Measurements from ENCODE around the gene PACSIN2. TPM values are rescaled to one million over a fixed set of nuclear protein-coding genes. Genes with fewer than 3 reads are reported as not detected.
"Not testable (repeated sequence)": the region's sequence is repeated elsewhere in the genome, so short reads cannot be mapped to it uniquely, and the experiment has no call there.

The PACSIN2 gene, protein sequence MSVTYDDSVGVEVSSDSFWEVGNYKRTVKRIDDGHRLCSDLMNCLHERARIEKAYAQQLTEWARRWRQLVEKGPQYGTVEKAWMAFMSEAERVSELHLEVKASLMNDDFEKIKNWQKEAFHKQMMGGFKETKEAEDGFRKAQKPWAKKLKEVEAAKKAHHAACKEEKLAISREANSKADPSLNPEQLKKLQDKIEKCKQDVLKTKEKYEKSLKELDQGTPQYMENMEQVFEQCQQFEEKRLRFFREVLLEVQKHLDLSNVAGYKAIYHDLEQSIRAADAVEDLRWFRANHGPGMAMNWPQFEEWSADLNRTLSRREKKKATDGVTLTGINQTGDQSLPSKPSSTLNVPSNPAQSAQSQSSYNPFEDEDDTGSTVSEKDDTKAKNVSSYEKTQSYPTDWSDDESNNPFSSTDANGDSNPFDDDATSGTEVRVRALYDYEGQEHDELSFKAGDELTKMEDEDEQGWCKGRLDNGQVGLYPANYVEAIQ
- polyA plus RNA-seq (2013, experiment 1 of 2; ENCODE audit: insufficient read length) = 50.8 TPM
- polyA plus RNA-seq (2013, experiment 2 of 2; ENCODE audit: insufficient read length) = 48.5 TPM

DNA sequence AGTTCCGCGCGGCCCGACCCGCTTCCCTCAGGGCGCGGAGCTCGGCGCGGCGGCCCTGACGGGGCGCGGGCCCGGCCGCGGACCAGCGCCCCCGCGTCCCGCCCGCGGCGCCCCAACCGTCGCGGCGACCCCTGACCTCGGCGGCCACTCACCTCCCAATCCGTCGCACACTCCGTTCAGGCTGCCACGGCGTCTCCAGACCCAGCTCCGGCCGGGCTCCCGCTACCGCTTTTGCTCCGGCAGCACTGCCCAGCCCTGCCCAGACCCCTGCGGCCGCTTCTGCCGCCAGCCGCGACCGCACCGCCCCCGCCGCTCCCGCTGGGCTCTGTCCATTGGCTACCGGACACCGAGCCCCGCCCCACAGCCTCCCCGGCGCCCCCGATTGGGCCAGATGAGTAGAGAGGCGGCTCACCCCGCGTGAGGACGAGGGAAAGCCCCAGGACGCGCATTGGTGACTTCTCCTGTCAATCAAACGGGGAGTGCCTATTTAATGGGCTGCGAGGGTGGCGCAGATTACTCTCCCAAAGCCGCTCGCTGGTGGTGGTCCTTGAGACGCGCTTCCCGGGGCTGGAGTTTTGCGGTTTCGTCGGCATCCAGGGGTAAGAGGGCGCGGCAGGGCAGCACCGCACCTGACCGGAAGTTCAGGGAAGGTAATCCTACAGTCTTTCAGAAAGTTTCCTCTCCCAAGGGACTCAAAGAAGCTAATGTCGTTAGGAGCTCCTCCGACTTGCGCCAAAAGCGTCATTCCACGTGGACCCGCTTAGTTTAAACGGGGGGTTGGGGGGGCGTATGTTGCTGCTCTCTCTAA lies at the start of gene PACSIN2:
Gene PACSIN2 (minus strand): TSS at position 281 of the 808 bp plus-strand sequence. CDS start 103,069 bp downstream, outside the sequence.
- peak; percentile 99 for DNase-seq

DNA sequence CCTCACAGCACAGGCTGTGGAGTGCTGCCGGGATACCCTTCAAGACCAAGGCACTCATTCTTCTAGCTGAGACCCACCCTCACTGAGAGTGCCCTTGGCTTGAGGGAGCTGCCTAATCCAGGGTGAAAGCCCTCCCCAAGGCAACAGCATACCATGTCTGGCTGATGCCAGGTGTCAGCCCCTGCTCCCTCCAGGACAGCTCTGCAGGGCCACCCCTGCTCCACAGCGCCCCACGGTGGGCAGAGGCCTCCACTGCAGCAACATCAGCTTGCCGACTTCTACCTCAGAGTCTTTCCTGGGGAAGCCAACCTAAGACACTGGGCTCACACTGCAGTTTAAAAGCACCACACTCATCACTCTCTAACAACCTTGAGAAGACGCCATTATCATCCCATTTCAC lies 45.2 kb upstream of the PACSIN2 start:
- peak; percentile 8 for DNase-seq

DNA sequence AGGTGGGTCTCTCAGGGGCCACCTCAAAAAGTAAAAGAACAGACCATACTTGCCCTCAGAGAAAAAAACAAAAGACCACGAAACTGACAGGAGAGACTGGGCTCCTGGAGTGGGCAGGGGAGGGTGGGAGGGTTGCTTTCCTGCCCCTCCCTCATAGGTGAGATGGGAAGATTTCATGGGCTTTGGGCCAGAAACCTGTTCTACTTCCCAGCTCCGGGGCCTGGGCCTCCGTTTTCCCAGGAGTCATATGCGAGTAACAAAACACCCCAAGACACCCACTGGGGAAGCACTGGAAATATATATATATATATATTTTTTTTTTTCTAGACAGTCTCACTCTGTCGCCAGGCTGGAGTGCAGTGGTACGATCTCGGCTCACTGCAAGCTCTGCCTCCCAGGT lies 42.7 kb upstream of the PACSIN2 start:
- DNase-seq = no peak

DNA sequence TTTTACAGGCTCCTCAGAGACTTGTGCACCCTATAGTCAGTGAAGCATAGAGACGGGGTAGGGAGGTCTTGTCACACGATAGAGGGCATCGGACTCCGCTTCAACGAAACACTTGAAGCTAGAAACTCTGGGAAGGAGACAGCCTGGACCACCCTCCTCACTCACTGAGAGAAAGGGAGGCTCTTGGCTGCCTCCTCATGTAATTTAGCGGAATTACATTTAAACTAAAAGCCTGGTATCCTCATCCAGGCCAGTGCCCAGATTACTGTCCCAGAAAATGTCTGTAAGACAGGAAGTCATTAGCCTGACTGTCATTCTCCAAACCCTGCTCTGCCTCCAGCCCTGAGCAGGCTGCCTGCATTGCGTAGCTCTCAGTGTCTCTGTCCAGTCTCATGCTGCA lies 38.2 kb upstream of the PACSIN2 start:
- no peak for DNase-seq

DNA sequence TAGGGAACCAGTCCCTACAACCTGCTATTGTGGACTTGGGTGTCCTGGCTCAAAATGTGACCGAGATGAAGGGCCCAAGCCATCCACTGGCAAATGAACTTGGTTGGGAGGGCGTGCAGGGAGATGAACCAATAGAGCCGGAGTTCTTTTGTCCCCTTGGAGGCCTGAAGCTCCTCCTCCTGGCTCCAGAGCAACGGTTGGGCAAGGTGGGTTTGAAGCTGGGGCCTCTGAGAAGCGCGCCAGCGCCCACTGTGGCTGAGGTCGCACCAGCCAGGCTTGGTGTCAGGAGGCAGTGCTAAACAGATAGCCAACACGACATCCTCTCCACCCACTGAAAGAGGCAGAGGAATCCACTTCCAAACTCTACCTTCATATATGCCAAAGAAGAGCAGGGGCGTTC lies 36.0 kb upstream of the PACSIN2 start:
- DNase-seq = no peak

DNA sequence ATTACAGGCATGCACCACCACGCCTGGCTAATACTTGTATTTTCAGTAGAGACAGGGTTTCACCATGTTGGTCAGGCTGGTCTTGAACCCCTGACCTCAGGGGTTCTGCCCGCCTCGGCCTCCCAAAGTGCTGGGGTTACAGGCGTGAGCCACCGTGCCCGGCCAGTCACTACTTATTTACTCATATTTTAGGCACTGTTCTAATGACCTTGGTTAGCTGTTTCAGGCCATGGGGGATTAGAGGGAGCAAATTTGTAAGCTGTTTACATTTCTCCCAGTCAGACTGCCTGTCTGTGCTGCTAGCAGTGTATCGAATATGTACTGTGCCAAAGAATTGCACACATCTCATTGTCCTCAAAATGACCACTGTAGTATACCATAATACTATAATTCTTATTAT lies 32.7 kb upstream of the PACSIN2 start:
- no peak for DNase-seq

DNA sequence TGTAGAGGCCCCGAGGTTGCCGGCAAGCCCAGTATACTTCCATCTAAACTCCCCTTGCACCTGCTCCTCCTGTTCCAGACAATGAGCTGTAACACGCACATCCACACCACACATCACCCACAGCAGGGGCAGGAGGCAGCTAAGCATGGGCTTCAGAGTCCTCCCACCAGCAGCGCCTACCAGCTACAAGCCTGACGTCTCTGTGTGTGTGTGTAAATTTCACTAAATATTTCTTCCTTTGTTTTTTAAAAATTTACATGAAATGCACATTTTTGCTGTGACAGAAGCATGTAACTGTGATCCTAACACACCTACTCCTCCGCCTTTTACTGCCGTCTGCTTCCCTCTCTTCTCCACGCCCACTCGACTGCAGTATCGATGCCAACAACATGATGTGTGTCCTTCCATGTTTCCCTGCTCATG lies 29.4 kb upstream of the PACSIN2 start:
- no peak for DNase-seq

DNA sequence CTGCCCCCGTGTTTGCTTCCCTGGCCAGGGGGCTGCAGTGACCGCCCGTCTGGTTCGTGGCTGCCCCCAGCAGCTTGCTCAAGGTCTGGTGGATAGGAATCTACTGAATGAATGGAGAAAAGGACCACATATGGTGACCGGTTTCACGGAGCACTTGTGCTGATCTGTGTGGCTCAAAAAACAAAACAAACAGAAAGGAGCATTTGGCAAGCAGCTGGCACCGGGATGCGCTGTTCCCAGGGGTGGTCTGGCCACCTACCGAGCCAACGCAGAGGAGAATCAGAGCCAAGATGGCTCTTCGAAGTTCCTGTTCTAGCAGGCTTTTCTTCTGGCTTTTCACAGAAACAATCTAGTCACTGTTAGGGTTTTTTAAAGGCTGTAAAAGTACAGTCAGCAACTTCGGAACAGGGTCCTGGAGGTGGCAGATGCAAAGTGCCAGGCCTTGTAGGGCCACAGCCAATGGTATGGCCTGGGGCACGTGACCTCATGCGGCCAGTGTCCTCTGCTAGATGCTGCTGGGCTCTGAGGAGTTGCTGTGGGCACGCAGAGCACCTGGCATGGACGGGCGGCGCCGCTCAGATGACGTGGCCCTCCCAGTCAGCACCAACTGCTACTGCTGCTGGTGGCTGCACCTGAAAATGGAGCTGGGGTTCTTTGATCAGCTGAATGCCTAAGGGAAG lies 27.3 kb upstream of the PACSIN2 start:
- peak; percentile 69 for DNase-seq

DNA sequence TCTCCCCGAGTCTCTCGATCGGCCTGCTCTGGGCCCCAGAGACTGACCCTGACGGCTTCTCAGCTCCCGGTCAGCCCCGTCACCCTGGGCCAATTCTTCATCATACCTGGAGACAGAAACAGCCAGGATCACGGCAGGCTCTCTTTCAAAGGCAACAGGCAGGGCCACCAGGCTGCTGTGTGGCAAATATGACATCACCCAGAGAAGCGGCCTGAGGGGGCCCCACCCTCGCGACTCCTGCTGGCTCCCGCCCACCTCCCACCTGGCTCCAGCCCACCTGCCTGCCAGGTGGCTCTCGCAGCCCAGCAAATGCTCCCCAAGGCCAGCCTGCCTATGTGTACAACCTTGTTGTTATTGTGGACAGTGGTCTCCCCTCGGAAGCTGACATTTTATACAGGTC lies 24.9 kb upstream of the PACSIN2 start:
- no peak for DNase-seq

DNA sequence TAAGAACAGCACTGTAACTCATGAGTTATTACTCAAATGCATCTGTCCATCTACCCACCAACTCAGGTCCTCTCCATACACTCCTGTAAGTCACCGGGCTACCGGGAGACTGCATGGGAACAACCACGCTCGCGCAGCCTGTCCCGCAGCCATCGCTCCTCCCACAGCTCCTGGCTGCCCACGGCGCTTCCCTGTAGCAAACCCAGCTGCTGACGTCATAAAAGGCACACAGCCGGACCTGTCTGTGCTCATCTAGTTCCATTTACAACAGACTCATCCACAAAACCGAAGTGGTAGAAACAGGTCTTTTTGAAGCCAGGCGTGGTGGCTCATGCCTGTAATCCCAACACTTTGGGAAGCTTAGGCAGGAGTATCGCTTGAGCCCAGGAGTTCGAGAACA lies 23.4 kb upstream of the PACSIN2 start:
- DNase-seq = no peak

DNA sequence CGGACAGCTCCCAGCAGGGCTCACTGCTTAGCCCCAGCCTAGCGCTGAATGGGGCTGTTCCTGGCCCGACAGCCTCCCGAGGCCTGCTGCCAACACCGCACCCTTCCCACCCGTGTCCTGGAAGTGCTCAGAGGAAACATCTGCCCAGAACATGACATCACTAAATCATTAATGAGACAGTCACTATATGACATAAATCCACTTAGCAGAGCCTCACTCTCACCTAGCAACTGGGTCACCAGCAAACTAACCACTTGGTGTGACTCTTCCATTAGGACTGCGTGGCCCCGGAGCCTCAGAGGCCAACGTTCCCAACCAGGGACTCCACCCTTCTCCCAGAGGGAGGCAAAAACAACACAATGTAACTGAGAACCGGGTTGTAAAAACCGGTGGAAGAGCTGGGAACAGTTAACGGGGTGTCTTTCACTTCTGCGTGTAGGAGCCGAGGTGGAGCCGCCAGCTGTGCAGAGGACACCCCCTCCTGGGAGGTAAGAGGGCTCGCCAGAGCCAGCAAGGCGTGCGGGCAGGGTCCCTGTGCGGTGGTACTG lies 21.4 kb upstream of the PACSIN2 start:
- DNase-seq = peak; percentile 86

DNA sequence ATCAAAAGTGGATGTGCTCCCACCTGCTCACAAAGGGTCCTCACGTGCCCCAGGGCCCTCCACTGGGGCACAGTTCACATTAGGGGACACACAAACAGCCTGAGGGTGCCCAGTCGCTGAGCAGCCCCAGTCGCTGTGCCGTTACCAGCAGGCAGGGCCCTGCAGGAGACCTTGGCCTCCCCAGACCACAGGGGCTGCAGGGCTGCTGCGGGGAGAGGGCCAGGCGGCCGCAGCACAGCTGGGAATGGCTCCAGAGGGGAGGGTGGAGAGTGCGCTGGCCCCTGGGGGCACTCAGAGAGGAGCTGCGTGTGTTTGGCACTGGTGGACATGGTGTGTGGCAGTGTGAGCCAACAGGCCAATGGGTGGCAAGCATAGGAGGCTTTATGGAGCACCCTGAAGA lies 20.3 kb upstream of the PACSIN2 start:
- DNase-seq = no peak

DNA sequence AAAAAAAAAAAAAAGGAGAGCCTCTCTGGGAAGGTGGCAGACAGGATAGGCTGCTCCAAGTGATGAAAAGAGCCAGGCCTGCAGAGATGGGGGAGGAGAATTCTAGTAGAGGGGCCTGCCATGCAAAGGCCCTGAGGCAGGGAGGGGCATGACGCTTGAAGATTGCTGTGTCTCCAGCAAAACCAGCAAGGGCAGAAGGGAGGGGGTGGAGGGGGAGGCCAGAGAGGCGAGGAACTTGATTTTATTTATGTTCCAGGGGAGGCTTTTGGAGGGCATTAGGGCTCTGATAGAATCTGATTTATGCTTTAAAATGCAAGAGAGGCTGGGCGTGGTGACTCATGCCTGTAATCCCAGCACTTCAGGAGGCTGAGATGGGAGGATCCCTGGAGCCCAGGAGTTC lies 16.7 kb upstream of the PACSIN2 start:
- DNase-seq = no peak

DNA sequence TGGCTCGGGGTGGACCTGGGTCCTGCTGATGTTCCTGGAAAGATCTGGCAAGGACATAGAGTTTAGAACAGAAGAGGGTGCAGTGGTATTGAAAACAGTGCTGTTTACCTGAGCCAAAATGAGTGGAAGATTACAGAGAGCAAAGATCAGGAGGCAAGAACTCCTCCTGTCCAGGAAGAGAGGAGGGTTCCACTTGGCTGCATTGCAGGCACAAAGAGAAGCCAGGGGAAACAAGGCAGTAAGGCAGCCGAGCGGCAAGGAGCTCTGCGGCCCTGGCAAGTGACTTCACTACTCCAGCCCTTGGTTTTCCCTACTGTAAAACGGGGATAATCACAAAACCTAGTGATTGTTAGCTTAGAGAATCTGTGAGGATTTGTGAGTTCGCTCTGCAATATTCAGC lies 3.7 kb upstream of the PACSIN2 start:
- DNase-seq = no peak

DNA sequence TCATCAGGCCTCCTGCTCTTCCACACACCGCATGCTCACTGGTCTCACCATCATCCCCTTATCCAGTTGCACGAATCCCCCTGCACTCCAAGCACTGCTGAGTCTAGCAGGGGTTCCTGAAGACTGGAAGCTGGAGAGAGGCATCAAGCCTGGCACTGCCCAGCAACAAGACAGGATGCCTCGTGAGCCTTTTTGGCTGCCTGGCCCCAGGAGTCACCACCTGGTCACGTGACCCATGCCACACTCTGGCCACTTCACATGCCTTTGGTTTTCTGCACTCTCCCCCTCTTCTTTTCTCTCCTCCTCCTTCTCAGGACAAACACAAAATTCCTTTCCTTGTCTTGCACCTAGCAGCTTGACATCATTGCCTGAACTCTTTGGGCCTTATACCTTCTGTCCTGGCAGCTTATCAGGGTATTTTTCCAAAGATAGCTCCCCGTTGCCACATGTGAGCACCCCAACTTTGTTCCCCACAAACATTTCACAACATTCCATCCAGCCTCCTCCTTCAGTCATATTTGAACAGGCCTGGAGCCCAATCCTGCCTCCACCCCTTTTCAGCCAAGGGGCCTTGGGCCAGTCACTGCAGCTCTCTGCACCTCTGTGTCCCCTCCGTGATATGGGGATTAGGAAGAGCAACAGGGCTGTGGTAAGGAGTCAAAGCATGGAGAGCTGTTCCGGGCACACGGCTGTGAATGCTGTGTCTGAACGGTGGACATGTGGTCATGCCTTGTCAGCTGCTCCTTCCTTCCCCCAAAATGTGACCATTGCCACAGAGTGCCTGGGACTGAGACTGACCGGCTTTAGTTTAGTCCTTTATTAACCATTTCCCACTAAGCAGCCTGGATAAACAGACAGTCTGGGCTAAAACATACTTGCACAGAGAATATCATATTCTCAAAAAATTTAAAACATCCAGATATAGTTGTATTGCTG lies 2.8 kb upstream of the PACSIN2 start:
- DNase-seq = no peak

DNA sequence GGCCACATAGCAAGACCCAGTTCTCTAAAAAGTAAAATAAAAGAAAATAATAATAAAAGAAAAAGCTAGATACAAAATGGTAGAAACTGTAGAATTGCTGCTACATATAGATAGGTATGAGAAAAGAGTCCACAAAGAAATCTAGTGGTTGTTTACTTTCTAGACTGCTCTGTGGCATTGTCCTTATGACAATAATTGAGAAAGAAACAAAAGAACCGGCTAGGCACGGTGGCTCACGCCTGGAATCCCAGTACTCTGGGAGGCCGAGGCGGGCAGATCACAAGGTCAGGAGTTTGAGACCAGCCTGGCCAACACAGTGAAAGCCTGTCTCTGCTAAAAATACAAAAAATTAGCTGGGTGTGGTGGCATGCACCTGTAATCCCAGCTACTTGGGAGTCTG lies 1.2 kb upstream of the PACSIN2 start:
- DNase-seq = not testable (repeated sequence)

DNA sequence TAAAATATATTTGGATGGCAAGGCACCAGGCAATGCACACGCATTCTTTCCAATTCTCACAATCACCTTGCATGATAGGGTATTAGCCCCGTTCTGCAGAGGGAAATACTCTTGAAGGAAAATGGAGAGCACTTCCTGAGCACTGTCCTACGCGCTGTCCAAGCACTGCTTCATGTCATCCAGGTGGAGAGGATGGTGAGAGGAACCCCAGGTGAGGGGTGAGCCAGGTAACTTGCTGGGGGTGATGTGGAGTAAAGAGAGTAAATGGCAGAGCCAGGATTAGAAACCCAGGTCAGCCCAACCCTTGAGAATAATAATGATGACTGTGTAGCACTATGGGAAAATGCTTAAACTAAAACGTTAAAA lies 711 bp upstream of the PACSIN2 start:
- DNase-seq = no peak

DNA sequence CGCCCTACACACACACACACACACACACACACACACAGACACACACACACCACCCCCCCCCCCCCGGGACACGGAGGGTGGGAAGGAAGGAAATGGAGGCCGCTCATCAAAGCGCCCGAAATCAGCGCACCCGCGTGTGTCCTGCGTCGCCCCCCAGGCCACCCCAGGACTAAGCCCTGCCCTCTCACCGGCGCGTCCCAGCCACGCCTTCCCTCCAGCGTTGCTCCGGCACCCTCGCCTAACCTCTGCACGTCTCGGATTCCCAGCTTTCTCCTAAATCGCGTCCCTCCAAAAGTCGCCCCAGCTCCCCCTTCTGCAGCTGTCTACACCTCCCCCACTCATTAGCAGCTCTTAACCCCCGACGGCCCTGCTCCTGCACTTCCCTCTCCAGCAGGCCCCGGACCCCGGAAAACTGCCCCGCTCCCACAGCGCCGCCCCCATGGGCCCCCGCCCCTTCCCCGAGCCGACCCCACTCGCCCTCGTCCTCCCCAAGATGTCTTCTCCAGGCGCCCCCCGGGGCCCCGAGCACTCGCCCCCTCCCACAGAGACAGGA lies 557 bp downstream of the PACSIN2 start:
- peak; percentile 33 for DNase-seq

DNA sequence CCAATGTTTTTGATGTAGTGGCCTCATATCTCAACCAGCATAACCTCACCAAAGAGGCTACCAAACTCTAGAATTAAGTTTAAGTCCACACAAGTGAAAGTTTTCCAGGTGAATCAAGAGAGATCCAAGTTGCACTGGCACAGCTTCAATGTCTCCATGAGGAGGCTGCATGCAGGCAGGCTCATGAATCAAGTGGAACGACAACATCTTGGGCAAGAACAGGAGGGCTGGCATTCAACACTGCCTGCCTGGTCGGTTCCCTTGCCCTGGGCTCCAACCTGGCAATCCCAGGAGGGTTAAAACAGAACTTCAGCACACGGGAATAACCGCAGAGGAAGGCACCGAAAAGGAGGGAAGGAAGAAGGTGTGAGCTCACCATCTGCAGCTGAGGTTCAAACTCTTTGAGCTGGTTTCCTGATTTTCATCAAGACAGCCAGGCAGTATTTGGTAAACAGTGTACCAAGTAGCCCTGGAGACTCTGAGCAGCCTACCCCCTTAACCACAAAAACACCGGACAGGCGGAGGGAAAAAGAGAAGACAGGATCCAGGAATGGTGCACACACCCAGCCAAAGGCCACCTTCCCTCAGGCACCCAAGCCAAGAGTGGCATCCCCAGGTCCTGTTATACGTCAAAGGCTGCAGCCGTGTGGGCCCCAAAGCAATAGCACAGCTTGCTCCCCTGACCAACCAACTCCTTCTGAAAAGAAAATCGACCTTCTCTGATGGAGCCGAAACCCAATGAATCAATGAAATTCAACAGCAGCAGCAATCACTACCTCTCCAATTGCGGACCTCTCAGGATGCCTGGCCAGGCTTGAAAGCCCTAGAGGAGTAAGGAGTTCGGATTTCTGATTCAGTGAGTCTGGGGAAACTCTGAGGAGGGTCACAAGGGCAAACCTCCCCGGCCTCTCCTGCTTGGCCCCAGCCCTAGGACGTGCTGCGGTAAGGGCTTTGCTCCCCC lies 1.3 kb downstream of the PACSIN2 start:
- DNase-seq = no peak

DNA sequence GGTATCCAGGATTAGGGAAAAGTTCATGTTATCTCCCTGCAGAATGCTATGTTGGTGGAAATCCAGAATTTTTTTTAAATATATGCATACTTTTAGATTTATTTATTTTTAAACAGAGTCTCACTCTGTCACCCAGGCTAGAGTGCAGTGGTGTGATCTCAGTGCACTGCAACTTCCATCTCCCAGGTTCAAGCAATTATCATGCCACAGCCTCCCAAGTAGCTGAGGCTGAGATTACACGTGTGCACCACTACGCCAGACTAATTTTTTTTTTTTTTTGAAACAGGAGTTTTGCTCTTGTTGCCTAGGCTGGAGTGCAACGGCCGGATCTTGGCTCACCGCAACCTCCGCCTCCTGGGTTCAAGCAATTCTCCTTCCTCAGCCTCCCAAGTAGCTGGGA lies 2.6 kb downstream of the PACSIN2 start:
- peak; percentile 46 for DNase-seq
